Ishikawa (cell line): Measurements from ENCODE around the gene ZNF48.

Source experiments
- CEBPB ChIP-seq: IDR thresholded peaks from 2 replicates; pipeline ENCODE4 v1.6.1; 2012
- CREB1 ChIP-seq: IDR thresholded peaks from 2 replicates; pipeline ENCODE4 v1.6.1; 2012; ENCODE audit warnings: low read depth
- EGR1 ChIP-seq: IDR thresholded peaks from 2 replicates; pipeline ENCODE4 v1.6.1; 2012
- EP300 ChIP-seq: IDR thresholded peaks from 2 replicates; pipeline ENCODE4 v1.6.1; 2012; ENCODE audit warnings: borderline replicate concordance
- TAF1 ChIP-seq: IDR thresholded peaks from 2 replicates; pipeline ENCODE4 v1.6.1; 2012; ENCODE audit warnings: low read depth, mild to moderate bottlenecking
- TCF12 ChIP-seq: IDR thresholded peaks from 2 replicates; pipeline ENCODE4 v1.6.1; 2012; ENCODE audit warnings: low read depth
- TEAD4 ChIP-seq: IDR thresholded peaks from 2 replicates; pipeline ENCODE4 v1.6.1; 2012
- YY1 ChIP-seq: IDR thresholded peaks from 2 replicates; pipeline ENCODE4 v1.6.1; 2012; ENCODE audit warnings: low read depth
- TF ChIP-seq, protein P1 (sequence below): IDR thresholded peaks from 2 replicates; pipeline ENCODE4 v1.6.1; 2012; ENCODE audit warnings: low read depth, mild to moderate bottlenecking
- TF ChIP-seq, protein P2 (sequence below): IDR thresholded peaks from 2 replicates; pipeline ENCODE4 v1.6.1; 2012

DNA sequence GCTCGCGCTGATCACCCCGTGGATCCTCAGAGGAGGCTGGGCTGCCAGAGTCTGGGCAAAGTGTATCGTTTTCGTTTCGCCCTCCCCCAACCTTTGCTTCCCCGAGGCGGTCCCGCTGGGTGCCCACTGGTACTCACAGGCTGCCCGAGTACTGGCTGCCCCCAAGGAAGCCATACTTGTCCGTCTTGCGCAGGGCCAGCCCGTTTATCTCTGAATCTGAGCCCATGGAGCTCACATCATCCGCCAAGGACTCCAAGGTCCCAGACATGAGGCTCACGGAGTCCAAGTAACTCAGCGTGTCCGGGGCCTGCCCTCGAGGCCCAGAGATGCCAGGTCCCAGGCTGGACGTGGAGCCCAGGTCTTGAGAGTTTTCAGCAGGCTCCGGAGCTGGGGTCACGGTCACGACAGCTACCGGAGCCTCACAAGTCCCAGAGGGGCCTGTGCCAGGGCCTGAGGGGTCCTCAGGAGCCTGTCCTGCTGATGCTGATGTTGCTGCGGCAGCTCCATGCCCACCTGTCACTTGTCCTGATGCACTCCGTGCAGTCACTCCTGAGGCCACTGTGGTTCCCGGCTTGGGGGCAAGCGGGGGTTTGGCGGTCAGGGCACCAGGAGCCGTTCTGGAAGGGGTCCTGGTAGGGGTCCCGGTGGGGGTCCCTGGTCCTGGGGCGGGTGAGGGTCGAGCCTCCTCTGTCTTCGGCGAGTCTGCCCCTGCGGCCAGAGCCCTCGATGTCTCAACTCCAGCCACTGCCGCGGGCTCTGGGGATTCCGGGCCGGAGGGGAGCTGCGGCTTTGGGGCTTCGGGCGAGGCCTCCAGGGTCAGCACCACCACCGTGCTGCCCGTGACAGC, 25.9 kb upstream of the ZNF48 start:
- TF ChIP-seq EGR1 = no peak
- TF ChIP-seq, protein P1, sequence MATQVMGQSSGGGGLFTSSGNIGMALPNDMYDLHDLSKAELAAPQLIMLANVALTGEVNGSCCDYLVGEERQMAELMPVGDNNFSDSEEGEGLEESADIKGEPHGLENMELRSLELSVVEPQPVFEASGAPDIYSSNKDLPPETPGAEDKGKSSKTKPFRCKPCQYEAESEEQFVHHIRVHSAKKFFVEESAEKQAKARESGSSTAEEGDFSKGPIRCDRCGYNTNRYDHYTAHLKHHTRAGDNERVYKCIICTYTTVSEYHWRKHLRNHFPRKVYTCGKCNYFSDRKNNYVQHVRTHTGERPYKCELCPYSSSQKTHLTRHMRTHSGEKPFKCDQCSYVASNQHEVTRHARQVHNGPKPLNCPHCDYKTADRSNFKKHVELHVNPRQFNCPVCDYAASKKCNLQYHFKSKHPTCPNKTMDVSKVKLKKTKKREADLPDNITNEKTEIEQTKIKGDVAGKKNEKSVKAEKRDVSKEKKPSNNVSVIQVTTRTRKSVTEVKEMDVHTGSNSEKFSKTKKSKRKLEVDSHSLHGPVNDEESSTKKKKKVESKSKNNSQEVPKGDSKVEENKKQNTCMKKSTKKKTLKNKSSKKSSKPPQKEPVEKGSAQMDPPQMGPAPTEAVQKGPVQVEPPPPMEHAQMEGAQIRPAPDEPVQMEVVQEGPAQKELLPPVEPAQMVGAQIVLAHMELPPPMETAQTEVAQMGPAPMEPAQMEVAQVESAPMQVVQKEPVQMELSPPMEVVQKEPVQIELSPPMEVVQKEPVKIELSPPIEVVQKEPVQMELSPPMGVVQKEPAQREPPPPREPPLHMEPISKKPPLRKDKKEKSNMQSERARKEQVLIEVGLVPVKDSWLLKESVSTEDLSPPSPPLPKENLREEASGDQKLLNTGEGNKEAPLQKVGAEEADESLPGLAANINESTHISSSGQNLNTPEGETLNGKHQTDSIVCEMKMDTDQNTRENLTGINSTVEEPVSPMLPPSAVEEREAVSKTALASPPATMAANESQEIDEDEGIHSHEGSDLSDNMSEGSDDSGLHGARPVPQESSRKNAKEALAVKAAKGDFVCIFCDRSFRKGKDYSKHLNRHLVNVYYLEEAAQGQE = no peak
- TF ChIP-seq, protein P2, sequence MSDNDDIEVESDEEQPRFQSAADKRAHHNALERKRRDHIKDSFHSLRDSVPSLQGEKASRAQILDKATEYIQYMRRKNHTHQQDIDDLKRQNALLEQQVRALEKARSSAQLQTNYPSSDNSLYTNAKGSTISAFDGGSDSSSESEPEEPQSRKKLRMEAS = no peak
- no peak for TF ChIP-seq EP300
- TF ChIP-seq CEBPB = no peak
- TF ChIP-seq YY1 = no peak
- no peak for TF ChIP-seq CREB1
- TF ChIP-seq TAF1 = no peak
- no peak for TF ChIP-seq TEAD4
- no peak for TF ChIP-seq TCF12
